HG03354 (cell line): ENCODE results near the gene HOXD11.

Experiments used
- ATAC-seq: cut with Tn5 transposase; IDR thresholded peaks from one replicate; pipeline ENCODE4 v1.9.1; 2021; ENCODE audit warnings: mild to moderate bottlenecking; ENCODE audit not compliant: unreplicated experiment, poor library complexity, severe bottlenecking

Gene HOXD11

DNA sequence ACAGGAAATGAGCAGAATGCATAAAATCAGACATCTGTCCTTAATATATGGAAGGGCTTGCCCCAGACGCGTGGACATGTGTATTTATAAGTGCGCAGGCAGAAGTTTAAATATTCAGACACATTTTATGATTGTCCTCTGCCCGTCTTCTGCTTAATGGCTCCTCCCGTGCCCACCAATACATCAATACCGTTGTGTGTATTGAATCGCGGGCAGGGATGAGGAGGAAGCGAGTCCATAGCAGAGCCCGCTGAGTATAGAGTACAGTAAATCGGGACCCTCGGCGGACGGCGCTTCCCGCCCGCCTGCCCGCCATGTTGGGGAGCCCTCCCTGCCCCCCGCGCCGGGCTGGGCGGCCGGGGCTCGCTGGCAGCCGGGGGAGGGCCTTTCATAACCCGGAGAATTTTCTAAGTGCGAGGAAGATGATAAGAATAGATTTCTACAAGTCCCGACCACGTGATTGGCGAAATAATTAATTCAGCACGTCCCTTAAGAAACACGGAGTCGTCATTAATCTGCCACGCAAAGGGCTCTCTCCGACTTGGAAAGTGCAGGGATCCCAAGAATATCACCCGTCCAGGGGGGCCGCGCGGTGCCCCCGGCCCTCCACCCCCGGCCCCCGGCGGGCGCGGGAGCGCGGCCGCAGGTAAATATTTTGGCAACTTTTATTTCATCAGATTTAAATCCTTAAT, 49.9 kb downstream of the HOXD11 start, which contains the start of gene HOXD3:
HOXD3 (plus strand) TSS at position 501 of the 692 bp plus-strand sequence. CDS start 11,808 bp downstream, outside the sequence.
- no peak for ATAC-seq

DNA sequence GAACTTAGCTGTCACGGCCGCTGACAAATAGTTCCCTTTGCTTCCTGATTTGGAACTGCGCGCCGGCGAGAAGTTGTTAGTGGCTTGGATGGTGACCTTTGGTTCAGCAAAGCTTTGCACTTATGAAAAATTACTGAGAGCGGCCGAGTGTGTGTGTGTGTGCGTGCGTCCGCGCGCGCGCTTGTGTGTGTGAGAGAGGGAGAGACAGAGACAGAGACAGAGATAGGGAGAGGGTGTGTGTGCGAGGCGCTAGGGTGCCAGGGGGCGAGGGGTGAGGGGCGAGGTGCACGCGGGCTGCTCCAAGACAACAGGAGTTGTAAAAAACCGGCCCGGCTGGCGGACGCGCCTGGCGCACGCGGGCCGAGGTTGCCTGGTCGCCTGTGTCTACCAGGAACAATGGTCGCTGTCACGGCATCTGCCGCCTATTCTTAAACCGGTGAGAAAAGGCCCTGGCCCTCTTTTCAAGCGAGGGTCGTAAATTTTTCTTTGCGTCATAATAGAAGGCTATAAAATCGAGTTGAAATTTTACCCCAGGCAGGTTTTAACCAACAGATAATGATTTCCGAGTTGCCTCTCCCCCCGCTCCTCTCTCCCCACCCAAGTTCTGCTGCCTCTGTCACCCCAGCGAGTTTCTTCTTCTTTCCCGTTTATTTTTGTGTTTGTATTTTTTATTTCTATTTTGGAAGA, 50.6 kb downstream of the HOXD11 start:
- no peak for ATAC-seq

DNA sequence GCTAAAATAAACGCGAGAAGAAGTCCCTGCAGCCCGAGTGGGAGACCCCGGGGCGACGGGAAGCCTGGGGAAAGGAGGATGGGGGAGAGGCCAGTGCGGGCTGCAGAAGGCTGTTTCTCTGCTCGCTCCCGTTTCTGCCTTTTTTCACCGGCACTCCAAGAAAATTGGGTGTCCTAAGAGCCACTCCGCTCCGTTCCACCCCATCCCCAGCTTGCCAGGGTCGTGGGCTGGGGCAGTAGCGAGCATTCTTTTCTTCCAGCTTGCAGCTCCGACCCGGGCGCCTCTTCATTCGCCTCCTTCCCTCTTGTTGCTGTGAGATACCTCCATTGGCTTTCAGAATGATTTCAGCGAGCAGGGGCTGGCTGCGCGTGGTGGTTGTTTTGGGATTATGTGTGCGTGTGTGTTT, 51.1 kb downstream of the HOXD11 start:
- no peak for ATAC-seq

DNA sequence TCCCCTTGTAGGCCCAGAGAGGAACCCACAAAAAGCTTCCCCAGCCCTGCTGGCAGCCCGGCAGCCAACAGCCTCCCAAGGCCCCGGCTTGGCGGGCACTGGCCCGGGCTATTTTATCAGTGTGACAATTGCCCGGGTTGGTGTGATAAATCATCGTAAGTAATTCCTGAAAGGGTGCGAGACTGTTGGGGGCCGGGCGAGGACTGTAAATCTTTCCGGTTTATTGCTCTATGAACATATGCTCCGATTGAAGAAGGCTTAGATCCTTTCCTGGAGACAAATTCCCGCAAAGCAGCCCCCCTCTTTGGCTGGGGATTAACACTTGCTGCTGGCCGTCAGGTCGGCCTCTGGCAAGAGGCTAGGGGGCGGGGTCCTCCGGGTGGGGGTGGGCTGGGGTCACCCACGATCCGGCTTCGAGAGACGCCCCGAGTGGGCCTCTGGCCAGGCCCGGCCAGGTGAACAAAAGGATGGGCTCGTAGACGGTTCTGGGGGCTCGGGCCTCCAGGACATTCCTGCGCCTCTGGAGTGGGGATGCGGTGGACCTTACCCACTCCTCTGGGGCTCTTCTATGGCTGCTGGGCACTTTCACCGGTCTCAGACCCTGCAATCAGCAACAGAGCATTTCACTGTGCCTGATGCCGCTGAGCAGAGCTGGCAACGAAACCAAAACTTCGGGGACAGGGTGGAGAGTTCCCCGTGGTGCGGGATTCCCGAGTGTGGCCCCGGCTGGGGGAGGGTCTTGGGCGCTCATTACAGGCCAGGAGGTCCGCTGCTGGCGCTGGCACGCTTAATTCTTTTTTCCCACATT, 52.0 kb downstream of the HOXD11 start:
- ATAC-seq: no peak
